ENCODE results near the gene SYDE2.
"Not testable (repeated sequence)": the region's sequence is repeated elsewhere in the genome, so short reads cannot be mapped to it uniquely, and the experiment has no call there.

Gene SYDE2, protein sequence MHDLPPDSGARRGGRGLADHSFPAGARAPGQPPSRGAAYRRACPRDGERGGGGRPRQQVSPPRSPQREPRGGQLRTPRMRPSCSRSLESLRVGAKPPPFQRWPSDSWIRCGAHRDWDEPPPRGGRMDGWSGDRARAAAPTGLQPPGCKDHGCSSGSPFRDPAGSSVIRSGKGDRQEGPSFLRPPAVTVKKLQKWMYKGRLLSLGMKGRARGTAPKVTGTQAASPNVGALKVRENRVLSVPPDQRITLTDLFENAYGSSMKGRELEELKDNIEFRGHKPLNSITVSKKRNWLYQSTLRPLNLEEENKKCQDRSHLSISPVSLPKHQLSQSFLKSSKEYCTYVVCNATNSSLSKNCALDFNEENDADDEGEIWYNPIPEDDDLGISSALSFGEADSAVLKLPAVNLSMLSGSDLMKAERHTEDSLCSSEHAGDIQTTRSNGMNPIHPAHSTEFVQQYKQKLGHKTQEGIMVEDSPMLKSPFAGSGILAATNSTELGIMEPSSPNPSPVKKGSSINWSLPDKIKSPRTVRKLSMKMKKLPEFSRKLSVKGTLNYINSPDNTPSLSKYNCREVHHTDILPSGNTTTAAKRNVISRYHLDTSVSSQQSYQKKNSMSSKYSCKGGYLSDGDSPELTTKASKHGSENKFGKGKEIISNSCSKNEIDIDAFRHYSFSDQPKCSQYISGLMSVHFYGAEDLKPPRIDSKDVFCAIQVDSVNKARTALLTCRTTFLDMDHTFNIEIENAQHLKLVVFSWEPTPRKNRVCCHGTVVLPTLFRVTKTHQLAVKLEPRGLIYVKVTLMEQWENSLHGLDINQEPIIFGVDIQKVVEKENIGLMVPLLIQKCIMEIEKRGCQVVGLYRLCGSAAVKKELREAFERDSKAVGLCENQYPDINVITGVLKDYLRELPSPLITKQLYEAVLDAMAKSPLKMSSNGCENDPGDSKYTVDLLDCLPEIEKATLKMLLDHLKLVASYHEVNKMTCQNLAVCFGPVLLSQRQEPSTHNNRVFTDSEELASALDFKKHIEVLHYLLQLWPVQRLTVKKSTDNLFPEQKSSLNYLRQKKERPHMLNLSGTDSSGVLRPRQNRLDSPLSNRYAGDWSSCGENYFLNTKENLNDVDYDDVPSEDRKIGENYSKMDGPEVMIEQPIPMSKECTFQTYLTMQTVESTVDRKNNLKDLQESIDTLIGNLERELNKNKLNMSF

GRCh38 chr1:85200463-85201339 lies at the start of gene SYDE2:
Gene SYDE2 (minus strand): TSS chr1:85201016. CDS start chr1:85200996, 20 bp downstream.
- peak; percentile 40 to 74 for DNase-seq

- DNase-seq: not testable (repeated sequence)
These were observed 48.2 kb upstream of the SYDE2 start for GRCh38 chr1:85249042-85249441.

GRCh38 chr1:85245891-85246290 lies 45.1 kb upstream of the SYDE2 start:
- DNase-seq: no peak

DNA sequence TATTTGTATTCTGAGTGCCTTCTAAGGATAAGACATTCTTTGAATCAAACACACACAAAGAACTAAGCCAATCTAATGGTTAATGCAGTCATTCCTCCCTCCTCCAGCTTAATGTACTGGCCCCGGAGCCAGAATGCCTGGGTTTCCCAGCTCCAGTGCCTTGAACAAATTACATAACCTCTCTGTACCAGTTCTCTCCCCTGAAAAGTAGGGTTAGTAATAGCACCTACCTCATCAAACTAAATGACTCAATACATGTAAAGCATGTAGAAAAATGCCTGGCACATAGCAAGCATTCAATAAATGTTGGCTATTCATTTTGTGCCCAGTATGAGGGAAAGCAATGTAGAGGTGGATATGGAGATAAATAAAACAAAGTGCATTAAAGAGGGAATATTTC lies 44.6 kb upstream of the SYDE2 start:
- no peak for DNase-seq

- DNase-seq: no peak
These were observed 43.6 kb upstream of the SYDE2 start for GRCh38 chr1:85244271-85245061.

- DNase-seq: no peak
These were observed 42.6 kb upstream of the SYDE2 start for GRCh38 chr1:85243372-85243771.

DNA sequence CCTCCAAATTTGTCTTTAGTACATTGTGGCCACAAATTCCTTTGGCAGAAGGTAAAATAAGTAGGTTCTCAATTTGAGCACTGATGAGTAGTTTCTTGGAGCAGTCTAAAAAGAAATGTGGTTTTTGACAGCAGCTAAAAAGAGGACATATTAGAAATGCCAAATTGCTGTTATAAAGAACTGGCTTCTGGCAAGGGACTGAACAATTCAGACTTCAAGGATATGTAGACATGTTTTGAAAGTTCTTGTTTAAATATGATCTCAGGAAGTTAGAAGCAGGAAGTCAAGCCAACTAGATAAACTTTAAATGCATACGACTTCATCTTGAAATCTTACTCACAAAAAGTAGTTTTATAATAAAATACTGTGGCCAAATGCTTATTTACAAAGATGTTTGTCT lies 39.8 kb upstream of the SYDE2 start:
- DNase-seq: no peak

DNA sequence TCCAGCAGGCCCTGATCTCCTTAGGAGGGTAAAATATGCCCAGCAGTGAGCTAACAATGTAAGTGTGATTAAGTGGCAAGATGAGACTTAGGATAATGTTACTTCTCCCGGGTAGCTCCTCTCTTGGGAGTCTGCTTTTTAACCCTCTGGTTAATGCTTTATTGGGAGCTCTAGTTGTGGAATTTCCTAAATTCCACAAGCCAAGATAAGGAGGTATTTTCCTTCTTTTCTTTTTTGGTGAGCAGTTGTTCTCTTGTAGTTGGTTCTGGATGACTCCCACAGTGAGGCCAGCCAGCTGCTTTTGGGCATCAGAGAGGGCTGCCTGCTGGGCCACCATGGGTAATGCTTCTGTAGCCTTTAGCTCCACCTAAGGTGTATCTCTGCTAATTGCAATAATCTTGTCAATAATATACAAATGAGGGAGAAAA lies 39.4 kb upstream of the SYDE2 start:
- peak in 1 of 2 experiments; percentile 12 for DNase-seq

DNA sequence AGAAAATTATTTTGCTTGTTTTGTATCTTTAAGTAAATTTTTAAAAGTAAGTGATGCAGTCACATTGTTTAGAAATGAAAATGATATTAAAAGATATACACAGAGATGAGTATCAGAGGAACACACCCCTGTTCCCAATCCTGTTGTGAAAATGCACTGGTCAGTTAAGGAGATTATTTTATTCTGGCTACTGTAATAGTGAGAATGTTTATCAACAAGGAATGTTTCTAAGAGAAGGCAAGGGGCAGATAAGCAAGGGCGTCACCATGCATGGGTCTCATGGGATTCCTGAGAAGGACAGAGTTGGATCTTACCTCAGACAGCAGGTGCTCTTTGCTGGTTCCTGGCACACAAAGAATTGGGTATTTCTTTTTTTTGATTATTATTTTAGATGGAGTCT lies 36.8 kb upstream of the SYDE2 start:
- DNase-seq: no peak

- no peak for DNase-seq
These were observed 29.6 kb upstream of the SYDE2 start for GRCh38 chr1:85230305-85230977.

DNA sequence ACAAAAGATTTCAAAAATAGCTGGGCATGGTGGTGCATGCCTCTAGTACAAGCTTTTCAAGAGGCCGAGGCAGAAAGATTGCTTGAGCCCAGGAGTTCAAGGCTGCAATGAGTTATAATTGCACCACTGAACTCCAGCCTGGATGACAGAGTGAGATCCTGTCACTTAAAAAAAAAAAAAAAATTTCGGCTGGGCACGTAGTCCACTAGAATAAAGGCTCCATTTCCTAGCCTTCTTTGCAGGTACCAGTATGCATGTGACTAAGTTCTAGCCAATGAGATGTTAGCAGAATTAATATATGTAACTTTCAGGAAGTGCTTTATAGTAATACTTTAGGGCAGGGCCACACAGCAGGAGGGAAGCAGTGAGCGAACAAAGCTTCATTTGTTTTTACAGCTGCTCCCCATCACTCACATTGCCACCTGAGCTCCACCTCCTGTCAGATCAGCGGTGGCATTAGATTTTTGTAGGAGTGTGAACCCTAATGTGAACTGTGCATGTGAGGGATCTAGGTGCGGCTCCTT lies 28.8 kb upstream of the SYDE2 start:
- peak; percentile 24 to 64 for DNase-seq

DNA sequence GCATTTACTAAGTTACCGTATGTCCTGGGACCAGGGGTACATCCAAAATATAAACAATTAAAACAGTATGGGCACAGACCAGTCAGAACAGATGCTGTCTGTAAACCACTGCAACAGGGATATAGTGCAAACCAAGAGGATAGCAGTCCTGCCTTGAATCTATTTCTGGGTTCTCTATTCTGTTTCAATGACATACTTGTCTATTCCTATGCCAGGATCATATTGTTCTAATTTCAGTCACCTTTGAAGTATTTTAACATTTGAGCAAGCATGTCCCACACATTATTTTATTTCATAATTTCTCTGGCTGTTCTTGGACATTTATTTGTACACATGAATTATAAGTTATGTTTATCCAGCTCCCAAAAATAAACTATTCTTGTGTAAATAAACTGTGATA lies 28.2 kb upstream of the SYDE2 start:
- no peak for DNase-seq

- no peak for DNase-seq
These were observed 25.0 kb upstream of the SYDE2 start for GRCh38 chr1:85225624-85226380.

- DNase-seq: peak in 1 of 2 experiments; percentile 8
These were observed 24.2 kb upstream of the SYDE2 start for GRCh38 chr1:85224734-85225623.

GRCh38 chr1:85224295-85224694 lies 23.5 kb upstream of the SYDE2 start:
- DNase-seq: no peak

GRCh38 chr1:85223334-85223733 lies 22.5 kb upstream of the SYDE2 start:
- DNase-seq: no peak

- DNase-seq: no peak
These were observed 20.0 kb upstream of the SYDE2 start for GRCh38 chr1:85220756-85221201.

DNA sequence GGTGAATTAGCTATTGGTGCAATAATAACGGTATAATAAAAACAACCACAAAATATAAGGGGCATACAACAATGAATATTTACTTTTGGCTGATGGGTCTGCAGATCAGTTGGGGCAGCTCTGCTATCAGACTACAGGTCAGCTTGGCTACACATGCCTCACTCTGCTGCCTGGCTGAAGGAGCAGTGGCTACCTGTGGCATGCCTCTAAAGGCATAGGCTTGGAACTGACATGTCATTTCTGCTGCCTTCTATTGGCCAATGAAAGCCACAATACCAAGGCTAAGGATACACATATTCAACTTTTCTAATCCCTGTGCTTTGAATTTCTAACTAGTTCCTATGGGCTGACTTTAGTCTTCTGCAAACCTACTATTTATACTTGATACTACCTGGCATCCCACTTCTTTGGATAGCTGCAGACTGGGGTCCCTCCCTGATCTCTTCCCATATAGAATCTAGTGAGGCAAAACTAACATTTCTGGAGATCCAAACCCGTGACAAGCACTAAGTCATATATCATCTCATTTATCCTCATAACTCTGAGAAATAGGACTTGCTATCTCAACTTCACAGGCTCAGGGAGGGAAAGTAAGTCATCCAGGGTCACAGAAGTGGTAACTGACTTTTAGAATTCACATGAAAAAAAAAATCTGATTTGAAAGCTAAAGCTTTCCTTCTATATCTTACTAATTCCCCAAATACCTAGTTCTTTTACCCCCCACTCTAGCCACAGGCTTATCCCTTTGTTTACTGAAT lies 19.2 kb upstream of the SYDE2 start:
- no peak for DNase-seq

Data from NCI-H2081 (cell line).